NCI-H446 (cell line): Measurements from ENCODE around the gene SNCAIP.
A peak's percentile ranks its signal among the peaks of the same experiment; 100 is the strongest.
"Not testable (repeated sequence)": the region's sequence is repeated elsewhere in the genome, so short reads cannot be mapped to it uniquely, and the experiment has no call there.

ENCODE experiments used
- DNase-seq, 2 experiments: peaks; one replicate each; lab custom pipeline; 2025; lab: John Stamatoyannopoulos, UW

SNCAIP gene

DNA sequence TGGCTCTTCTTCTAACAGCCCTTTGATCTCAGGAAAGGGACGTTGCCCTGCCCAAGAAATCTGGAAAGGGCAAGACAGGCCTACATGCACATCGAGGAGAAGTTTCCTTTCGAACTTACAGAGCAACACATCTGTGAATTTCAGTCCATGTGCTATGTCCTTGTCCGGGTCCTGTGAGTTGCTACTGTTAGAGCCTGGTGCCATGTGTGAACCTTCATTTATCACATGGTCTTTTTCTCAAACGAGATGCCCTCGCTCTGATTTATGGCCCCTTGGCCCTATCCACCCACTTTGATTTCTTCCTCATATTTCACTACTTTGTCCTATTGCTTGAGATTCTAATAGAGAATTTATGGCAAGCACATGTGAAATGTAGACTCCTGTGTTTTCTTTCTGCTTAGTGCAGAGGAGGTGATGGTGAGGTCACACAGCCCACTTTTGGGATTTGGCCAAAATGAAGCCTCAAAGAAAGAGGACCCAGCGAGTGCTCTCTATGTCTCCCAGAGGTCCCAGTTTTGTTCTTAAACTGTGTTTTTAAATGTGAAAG, 153.1 kb downstream of the SNCAIP start:
- no peak for DNase-seq

DNA sequence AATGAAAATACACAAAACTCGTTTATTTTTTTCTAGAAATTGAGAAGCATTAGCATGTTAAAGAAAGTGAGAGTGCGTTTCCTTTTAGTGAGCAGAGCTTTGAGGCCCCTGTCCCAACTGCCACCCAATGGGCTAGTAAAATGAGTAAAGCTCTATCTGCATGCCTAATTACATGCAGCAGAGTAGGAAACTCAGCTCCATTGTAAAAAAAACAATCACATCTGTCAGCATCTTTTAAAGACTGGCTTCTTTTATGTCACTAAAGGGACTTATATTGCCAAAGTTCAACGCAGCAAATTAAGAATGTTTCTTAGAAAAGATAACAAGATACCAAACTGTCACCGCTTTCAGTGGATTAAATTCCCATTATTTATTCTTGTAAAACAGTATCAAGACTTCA, 154.0 kb downstream of the SNCAIP start:
- no peak for DNase-seq

DNA sequence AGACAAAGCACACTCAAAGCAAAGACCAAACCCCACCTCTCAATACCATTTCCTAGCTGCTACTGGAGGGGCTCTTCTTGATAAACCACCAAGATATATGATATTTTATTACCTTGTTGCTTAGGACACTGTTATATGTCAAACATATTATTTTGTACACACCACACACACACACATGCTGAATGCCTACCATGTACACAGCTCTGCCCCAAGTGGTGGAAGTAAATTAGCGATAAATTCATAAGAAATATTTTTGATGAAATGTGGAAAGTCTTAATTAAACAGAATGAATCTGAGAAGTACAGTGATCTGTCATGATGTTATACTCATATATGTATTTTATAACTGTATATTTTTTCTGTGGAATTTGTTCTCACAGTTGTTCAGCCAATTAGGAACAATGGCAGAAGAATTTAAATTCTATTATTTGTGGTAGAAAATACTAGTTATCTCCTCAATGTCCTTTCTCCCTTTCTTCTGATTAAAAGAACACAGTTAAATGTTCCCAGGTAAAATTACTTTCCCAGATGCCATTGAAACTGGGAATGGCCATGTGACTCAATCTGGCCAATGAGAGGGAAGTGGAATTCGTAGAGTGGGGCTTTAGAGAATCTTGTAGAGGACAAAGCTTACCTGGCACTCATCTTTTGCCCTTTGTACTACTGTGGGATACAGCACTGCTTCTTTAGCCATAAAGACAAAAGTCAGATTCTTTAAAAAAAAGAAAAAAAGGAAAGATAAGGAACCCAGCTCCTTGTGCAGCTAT, 156.5 kb downstream of the SNCAIP start:
- DNase-seq: no peak

DNA sequence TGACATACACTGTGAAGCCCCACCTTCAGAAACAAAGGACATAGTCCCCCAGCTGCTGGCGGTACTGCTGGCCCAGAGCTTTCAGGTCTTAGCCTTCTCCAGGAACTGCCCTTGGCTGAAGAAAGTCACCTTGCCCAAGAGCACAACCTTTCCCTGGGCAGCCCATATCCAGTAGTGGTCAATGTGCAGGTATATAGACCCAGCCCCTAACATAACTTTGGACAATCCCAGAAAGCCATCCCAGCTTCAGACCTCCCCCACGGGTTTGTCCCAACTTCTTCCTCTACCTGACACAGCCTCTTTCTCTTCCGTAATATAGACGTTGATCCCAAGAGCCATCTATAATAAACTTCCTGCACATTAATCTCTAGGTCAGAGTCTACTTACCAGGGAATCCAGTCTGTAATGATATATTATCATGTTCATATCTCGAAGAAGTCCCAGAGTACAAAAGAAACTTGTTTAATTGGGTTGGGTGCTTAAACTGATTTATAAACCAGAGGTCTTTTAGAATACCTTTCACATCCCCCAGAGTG, 157.4 kb downstream of the SNCAIP start:
- DNase-seq: no peak

DNA sequence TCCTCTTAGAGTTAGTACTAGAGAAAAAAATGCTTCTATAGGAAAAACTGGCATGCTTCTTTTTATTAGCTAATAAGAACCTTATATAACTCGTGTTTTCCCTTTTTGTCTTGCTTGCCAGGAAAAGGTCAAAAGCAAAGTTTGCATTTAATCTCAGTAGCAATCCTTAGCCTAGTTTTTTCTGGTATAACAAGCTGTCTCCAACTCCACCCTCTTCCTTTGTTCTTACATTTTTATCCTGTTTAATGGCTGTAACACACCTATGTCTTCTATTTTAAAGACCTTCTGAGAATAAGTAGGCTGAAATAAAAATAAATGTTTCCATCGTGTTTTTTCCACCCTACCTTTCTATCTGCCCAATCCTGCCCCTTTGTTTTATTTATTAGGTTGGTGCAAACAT, 158.3 kb downstream of the SNCAIP start:
- no peak for DNase-seq

DNA sequence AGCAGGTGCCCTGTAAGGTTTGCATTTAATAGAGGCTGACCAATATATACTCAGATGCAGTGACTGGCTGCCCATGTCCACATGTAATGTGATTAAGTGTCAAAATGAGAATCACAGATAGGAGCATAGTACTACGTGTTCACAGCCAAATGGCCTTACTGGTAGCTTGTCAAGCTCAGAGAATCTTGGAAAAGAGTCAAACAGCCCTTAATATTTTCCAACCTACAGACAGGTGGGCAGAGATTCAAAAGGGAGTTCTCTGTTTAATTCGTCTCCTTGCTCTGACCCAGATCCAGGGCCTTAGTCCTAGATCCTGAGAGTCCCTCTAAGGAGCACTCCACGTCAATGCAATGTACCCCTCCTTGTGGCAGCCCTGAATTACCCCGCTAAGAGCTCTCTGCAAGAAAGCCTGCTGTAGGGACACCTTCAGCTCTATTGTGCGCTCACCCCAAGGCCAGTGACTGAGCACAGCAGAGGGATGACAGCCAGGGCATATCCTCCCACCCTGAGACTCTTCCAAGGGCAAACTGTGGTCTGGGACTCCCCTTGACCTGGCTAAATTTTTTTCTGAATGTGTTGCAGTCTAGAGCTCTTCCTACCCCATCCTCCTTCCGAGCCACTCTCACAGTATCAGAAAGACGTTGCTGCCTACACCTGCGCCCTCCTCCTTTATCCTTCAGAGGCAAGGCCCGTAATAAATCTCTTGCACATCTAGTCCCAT, 159.2 kb downstream of the SNCAIP start:
- peak in 1 of 2 experiments; percentile 17 for DNase-seq

DNA sequence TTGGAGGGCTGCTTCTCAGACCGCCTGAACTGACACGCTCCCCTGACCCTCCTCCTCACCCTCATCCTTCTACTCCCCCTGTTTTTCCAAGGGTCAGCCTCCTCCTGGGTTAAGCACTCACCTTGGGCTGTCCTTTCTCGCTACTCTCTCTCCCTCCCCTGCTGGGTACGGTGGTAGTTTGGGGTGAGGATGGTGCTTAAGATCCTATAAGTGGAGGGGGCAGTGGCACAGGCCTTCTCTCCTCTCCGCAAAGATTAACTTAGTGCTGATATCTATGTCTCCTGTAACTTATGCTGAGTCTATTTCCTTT, 159.7 kb downstream of the SNCAIP start:
- DNase-seq: no peak

DNA sequence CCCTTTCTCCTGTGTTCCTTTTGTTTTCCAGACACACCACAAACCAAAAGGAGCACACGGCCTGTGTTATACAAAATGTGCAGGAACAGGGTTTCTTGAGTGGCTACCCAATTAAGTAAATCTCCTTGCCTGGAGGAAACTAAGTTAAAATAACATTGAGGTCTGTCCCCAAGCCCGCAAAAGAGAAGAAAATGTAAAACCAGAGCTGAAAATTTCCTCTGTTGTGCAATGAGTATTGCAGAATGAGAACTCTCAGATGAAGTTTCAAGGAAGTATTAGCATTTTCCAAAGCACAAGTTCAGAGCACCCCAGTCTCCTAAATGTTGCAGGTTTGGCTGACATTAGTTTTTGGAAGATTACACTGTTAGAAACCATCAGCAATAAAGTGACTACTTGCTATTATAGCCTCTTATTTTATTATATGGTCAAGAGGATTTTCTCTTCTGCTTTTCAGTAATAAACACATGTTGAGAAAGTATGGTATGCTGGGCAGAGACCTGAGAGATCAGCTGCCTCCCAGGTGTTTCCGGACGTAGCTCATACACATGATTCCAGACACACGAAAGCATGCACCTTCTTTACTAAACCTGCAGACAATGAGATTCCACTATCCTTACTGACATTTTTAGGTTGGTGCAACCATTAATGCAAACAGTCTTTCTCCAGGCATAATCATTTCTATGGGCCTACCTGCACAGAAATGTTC, 161.3 kb downstream of the SNCAIP start:
- DNase-seq: no peak

DNA sequence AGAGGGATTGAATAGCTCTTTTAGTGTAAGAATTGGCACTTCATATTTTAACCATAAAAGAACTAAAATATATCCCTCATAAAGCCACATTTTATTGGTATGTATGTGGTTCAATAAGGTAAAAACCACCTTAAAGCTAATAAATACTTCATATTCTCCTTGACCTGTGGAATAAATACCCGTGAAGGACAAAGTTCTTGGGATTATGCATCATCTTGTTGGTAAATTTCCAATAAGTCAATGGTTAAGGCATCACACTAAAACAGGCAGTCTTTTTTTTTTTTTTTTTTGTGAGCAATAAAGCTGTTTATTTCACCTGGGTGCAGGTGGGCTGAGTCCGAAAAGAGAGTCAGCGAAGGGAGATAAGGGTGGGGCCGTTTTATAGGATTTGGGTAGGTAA, 161.9 kb downstream of the SNCAIP start:
- DNase-seq: no peak

DNA sequence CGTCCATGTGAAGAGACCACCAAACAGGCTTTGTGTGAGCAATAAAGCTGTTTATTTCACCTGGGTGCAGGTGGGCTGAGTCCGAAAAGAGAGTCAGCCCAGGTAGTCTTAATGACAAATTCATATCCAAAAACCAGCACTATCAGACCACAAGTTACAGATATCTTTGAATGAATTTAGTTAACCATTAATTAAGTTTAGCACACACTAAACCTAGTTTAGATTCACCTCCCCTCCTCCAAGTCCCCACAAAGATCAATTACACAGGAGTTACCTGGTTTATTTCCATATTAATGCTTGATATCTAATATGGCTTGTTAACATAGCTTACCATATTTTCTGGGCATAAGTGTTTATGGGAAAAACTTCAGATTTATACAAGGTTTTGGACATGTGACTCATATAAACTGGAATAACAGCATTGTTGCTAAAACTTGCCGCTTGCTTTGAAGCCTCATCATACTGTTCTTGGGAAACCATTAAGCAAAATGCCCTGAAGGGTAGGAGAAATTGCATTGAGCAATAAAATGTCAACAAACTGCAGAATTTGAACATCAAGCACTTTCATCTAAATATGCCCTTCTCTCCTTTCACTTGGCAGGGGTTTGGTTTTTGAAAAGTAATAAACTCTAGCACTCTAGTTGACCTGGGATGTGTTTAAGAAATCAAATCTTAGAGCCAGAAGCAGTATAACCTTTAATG, 166.9 kb downstream of the SNCAIP start:
- no peak for DNase-seq

DNA sequence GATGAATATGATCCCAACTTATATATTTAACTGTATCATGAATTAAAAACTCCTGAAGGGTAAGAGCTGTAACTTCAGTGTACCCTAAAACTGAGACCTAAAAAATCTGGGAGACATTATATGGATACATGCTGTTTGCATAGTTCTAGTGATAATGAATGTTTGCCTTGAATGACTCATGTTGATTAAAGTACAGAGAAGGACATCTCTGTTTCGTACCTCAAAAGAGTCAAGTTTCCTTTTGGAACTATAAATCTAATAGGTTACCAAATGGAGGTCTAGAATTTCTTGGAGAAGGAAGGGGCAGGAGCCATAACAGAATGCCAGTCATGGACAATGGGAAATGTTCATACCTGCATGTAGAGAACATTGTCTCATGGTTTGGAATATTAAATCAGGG, 168.1 kb downstream of the SNCAIP start:
- DNase-seq: no peak

DNA sequence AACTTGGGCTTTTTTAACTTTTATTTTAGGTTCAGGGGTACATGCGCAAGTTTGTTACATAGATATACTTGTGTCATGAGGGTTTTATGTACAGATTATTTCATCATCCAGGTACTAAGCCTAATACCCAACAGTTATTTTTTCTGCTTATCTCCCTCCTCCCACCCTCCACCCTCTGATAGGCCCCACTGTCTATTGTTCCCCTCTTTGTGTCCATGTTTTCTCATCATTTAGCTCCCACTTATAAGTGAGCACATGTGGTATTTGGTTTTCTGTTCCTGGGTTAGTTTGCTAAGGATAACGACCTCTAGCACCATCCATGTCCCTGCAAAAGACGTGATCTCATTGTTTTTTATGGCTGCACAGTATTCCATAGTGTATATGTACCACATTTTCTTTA, 172.1 kb downstream of the SNCAIP start:
- DNase-seq: no peak

DNA sequence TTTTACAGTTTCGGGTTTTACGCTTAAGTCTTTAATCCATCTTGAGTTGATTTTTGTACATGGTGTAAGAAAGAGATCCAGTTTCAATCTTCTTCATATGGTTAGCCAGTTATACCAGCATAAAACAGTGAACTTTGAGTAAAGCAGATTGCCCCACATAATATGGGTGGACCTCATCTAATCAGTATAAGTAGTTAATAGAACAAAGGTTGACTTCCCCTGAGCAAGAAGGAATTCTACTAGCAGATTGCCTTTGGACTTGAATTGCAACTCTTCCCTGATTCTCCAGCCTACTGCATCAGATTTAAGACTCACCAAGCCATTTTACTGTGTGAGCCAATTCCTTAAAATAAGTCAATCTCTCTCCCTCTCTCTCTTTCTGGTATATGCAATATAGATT, 173.2 kb downstream of the SNCAIP start:
- DNase-seq: no peak

DNA sequence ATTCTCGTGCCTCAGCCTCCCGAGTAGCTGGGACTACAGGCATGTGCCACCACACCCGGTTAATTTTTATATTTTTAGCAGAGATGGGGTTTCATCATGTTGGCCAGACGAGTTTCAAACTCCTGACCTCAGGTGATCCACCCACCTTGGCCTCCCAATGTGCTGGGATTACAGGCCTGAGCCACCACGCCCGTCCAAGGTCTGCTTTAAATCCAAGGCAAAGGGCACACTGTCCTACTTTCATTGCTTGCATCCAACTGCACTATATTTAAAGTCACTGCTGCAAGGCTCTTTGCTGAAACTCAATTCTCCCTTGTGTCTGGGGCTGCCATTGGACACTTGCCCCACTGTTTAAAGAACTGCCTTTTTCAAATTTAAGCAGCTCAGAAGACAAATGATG, 174.6 kb downstream of the SNCAIP start:
- DNase-seq: not testable (repeated sequence)

DNA sequence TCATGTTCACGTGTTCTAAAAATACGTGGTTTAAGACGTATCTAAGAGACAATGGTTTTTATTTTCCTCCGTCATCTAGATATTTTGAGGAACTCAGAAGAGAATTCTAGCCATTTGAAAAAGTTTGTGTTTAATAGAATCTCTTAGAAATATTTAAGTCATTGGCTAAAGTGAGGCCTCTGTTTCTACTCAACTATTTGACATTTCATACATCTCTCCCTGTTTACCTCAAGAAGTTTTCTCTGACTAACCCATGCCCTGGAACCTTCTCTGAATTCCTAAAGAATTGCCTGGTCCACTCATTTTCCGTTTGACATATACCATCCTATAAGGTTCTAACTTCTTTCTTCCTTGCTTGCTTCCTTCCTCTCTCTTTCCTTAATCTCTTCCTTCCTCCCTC, 178.7 kb downstream of the SNCAIP start:
- no peak for DNase-seq

DNA sequence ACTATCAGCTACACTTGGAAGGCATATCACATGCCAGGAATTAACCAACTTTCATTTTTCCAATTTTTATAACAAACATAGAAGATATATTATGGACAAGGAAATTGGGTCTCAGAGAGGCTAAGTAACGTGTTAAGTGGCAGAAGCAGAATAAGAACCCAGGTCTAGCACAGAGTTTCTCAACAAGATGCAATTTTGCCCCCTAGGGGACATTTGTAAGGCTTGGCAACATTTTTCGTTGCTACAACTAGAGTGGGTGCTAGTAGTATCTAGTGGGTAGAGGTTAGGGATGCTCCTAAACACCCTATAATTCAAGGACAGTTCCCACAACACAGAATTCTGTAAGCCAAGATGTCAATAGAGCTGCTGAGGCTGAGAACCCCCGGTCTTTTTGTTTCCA, 180.6 kb downstream of the SNCAIP start:
- peak; percentile 71 to 84 for DNase-seq

DNA sequence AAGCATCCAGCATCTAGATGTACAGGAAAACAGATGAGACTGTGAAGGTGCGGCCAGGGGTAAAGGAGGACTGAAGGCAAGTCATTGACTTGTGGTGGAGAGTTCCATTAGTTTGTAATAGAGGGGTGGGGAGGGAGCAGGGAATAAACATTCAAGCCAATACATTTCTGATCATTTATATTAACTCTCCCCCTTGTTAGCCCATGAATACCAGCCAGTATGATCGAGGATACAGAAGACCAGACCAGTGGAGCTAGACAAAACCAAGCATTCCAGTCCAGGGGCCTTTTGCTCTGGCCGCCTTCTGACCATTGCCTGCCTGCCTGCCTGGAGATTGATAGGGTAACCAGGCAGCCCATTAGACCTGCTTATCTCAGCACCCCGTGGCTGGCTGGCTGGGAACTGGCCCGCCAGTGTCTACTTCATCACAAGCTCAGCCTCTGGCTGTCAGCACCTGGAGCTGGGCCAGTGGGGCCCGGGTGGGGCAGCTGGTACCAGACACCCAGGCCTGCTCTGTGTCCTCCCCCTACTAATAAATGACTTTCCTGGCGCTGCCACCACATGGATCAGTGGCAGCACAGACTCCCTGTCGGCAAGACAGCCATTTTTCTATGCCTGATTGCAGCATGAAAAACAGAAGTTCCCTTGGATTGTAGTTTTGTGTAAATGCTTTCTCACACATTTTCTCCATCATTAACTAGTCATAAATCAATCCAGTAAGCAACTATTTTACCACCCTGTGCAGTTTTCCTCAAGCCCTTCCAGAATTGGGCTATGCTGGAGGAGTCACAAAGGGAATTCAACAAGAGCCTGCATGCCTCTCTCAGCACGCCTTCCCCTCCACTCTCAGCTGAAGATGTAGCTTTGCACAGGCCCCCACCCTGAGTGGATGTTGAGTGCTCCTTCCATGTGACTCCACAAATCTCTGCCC, 181.3 kb downstream of the SNCAIP start:
- DNase-seq: peak; percentile 94 to 99

DNA sequence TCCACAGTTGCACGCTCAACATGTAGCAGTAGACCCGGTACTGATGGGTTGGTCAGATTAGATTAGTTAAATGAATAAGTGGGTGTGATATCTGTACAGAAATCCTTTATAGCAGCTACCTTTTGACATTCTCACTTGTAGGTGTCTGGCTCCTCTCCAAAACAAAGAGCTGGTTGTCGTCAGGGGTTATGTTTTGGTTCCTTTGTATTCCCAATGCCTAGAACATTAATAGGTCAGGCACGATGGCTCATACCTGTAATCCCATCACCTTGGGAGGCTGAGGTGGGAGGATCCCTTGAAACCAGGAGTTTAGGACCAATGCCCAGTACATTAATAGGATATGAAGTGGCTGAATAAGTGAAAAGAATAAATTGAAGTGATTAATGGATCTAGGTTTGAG, 182.1 kb downstream of the SNCAIP start:
- DNase-seq: no peak

DNA sequence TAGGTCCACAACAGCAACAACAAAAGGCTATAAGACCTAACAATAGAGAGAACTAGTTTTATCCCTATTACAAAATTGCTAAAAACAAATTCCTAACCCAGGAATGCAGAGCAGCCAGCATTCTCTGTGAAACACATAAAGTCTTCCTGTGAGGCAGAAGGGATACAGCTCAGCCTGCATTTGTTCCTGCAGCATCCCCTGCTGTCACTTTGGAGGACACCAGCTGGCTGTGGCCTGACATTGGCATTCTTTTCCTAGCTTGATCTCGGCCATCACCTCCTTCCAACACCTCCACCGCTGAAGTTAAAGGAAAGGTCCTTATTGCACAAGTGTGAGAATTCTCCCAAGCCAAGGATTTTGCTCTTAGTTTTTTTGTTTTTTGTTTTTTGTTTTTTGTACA, 186.1 kb downstream of the SNCAIP start:
- DNase-seq: peak; percentile 41 to 43

DNA sequence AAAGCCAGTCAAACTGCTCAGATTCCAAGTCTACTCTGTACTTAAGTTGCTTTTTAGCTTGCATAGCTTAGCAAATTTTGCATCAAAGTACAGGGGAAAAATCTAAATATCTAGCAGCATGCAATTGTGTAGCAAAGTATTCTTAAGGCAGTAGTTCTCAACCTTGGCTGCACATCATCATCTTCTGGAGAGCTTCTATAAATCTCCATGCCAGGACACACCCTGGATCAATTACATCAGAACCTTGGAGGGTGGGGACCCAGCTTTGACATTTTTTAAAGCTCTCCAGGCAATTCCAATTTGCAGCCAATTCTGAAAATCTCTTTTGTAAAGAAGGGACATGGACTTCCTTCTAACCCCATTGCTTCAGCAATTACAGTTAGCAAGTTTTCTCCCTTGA, 187.5 kb downstream of the SNCAIP start:
- no peak for DNase-seq
